CD4-positive, alpha-beta T cell treated with Interferon gamma for 1 hour (primary cell): ENCODE data around the gene ALCAM.

ENCODE experiments used
- DNase-seq: peaks from one replicate; pipeline ENCODE4 v3.0.0-alpha.2; 2020

The ALCAM gene

GRCh38 chr3:105366326-105367062, at the start of gene ALCAM:
TSS of gene ALCAM (plus strand) at chr3:105366909.
- peak; percentile 79 for DNase-seq

GRCh38 chr3:105317841-105318240, 48.9 kb upstream of the ALCAM start:
- DNase-seq = no peak

GRCh38 chr3:105322570-105323273, 44.0 kb upstream of the ALCAM start:
- DNase-seq = no peak

GRCh38 chr3:105323274-105323599, 43.5 kb upstream of the ALCAM start:
- DNase-seq = no peak

GRCh38 chr3:105324951-105325350, 41.8 kb upstream of the ALCAM start:
- DNase-seq = no peak

- no peak for DNase-seq
These were observed 38.9 kb upstream of the ALCAM start for GRCh38 chr3:105327662-105328337.

GRCh38 chr3:105328338-105328730, 38.4 kb upstream of the ALCAM start:
- DNase-seq = no peak

GRCh38 chr3:105332961-105333360, 33.7 kb upstream of the ALCAM start:
- DNase-seq = no peak

GRCh38 chr3:105334138-105334882, 32.4 kb upstream of the ALCAM start:
- DNase-seq = no peak

GRCh38 chr3:105339946-105340345, 26.8 kb upstream of the ALCAM start:
- no peak for DNase-seq

GRCh38 chr3:105343991-105344390, 22.7 kb upstream of the ALCAM start:
- no peak for DNase-seq

- no peak for DNase-seq
These were observed 21.6 kb upstream of the ALCAM start for GRCh38 chr3:105345156-105345555.

- no peak for DNase-seq
These were observed 18.9 kb upstream of the ALCAM start for GRCh38 chr3:105347625-105348302.

- DNase-seq = no peak
These were observed 18.4 kb upstream of the ALCAM start for GRCh38 chr3:105348307-105348706.

GRCh38 chr3:105349684-105350387, 16.9 kb upstream of the ALCAM start:
- DNase-seq = no peak

GRCh38 chr3:105351821-105352220, 14.9 kb upstream of the ALCAM start:
- DNase-seq = no peak

- no peak for DNase-seq
These were observed 13.7 kb upstream of the ALCAM start for GRCh38 chr3:105352976-105353375.

- peak; percentile 17 for DNase-seq
These were observed 13.1 kb upstream of the ALCAM start for GRCh38 chr3:105353485-105354161.

- DNase-seq = no peak
These were observed 12.3 kb upstream of the ALCAM start for GRCh38 chr3:105354429-105354828.

GRCh38 chr3:105355408-105356061, 11.2 kb upstream of the ALCAM start:
- no peak for DNase-seq

- no peak for DNase-seq
These were observed 10.3 kb upstream of the ALCAM start for GRCh38 chr3:105356396-105356795.
